GM20000 (cell line): ENCODE results near the gene ASIC5.
"Not testable (repeated sequence)": the region's sequence is repeated elsewhere in the genome, so short reads cannot be mapped to it uniquely, and the experiment has no call there.

Experiments used
- DNase-seq: peaks from one replicate; pipeline ENCODE4 v3.0.0; 2012; ENCODE audit warnings: low spot score
- CTCF ChIP-seq: IDR thresholded peaks from 2 replicates; pipeline ENCODE4 v1.5.1; 2012; ENCODE audit warnings: mild to moderate bottlenecking, control low read depth; ENCODE audit errors: extremely low read depth, missing control alignments

The ASIC5 gene

DNA sequence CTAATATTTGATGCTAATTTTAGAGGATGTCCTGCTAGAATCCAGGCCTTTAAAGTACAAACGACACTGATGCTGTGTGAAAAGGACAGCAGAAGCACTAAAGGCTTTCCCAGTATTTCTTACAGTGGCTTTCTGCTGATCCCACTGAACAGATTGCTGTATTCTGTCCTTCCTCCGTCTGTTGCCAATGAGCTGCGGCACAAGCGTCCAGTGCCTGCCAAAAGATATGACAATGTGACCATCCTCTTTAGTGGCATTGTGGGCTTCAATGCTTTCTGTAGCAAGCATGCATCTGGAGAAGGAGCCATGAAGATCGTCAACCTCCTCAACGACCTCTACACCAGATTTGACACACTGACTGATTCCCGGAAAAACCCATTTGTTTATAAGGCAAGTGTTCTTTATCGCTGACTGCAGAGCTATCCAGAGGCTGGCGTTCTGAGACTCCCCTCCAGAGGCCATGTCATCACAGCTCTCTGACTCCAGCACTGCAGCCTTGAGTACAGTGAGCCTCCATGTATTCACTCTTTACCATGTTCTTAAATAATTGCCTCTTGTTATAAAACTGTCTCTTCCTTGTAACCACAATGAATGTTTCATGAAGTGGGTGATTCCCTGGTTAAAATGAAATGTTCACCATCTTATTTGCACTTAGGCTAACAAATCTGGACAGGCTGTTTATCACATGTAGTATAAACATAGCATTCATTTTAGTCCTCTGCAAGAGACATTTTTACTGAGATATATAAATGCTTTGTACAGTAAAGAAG, 63.7 kb downstream of the ASIC5 start:
- TF ChIP-seq CTCF: no peak
- DNase-seq: no peak

GRCh38 chr4:155800685-155801343, 65.3 kb downstream of the ASIC5 start:
- no peak for DNase-seq
- TF ChIP-seq CTCF: no peak

GRCh38 chr4:155799794-155800123, 66.3 kb downstream of the ASIC5 start:
- no peak for TF ChIP-seq CTCF
- no peak for DNase-seq

DNA sequence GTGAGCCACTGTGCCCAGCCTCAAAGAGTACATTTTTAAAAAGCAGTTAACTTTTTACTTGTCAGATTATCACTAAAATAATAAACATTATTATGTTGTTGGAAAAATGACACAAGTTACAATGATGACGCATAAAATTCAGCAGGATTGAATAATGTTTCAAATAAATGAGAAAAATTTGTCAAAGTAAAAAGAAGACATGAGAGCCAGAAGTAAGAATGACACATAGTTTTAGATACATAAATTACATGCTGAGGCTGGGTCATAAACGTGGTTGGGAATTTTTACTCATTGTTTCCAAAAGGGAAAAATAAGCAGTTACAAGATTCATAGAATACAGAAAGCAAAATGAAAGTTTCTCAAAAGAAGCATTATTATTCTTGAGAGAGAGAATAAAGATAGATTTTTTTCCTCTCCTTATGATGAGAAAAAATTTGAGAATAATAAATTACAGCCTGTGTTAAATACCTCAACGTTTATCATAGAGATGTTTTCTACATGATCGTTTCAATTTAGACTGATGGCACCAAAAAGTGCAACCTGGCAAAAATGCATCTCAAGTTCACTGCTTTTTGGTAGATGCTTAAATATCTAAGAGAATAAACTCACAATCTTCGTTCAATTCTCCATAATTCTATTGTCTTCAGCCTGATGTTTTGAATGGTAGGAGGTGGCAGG, 66.8 kb downstream of the ASIC5 start:
- TF ChIP-seq CTCF: no peak

DNA sequence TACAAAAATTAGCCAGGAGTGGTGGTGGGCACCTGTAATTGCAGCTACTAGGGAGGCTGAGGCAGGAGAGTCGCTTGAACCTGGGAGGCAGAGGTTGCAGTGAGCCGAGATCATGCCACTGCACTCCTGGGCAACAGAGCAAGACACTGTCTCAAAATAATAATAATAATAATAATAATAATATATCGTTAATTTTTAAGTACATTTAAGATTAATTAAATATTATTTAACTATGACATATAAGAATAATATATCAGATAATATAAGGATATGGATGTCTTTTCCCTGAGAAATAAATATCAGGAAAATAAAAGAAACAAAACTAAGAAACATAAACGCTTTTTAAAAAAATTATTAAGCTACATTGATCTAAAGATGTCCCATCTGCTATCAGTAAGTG, 68.5 kb downstream of the ASIC5 start:
- DNase-seq: not testable (repeated sequence)

More for the DNA sequence above, 66.8 kb downstream of the ASIC5 start:
- DNase-seq: no peak

DNA sequence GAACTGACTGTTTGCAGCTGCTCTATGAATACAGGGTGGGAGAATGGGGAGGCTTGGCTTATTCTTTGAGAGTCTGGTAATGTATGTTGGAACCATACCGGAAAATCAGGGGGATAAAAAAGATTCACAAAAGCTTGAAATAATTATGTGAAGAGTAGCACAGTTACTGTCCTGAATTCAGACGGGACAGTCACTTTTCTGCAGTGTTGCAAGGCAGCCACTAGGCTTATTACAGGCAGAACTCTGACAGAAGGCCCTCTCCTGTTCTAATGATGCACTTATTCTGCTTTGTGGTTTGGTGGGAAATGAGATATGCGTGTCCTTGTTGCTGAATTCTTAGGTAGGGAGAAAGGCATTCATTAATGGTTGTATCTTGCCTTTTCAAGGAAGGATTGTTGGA, 70.1 kb downstream of the ASIC5 start:
- DNase-seq: no peak
- TF ChIP-seq CTCF: no peak

DNA sequence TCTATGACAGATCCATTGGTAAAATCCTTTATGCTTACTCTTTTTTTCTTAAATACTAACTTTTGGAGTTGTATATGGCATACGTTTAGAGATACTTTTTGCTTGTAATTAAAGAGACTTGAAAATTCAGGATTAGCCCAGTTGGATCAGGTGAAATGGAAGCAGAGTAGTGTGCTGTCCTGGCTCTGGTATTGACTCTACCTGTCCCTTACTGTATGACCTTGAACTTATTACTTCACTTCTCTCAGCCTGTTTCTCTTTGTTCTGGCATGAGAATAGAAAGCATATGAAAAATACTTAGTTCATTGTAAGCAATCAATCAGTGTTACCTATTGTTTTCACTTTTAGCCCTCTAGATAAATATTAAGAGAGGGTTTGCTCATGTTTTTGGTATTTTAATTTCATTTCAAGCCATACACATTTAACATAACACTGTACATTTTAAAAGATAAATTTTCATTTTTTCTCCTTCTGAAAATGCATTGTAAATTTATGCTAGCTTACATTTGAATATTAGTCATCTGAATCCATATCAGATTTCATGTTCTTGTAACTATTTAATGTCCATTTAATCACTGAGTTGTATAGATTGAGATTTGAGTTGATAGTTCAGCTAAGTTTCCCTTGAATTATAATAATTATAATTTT, 71.4 kb downstream of the ASIC5 start:
- TF ChIP-seq CTCF: no peak
- no peak for DNase-seq
